Hepatic stellate cell (primary cell): ENCODE results near the gene ACTL6A.
"Not testable (repeated sequence)": the region's sequence is repeated elsewhere in the genome, so short reads cannot be mapped to it uniquely, and the experiment has no call there.

ENCODE experiments used
- DNase-seq: peaks from one replicate; pipeline ENCODE4 v3.0.0; 2011; ENCODE audit warnings: low spot score

Gene ACTL6A

DNA sequence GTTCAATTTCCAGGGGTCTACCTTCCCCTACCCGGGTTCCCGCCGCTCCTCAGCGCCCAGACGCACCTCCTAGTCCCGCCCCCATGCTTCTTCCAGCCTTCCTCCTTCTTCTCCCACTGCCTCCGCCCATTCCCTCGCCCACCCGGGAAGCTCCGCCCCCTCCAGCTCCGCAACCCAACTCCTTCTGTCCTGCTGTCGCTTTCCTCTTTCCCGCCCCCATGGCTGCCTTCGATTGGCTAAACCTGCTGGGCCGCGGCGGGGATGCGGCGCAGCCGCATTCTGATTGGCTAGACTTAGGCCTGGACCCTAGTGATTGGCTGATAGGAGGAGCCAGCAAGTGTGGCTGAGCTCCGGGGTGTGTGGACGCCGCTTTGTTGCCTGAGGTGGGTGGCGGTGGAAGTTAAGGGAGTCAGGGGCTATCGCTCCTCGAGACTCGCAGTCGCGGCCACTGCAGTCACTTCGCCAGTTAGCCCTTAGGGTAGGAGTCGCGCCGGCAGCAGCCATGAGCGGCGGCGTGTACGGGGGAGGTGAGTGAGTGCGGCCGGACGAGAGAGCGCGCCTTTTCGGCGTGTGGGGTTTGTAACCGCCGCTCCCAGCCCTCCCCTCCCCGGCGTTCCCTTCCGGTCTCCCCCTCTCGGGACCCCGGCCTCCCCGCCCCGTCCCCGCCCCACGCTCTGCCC, at the start of gene ACTL6A:
TSS of gene ACTL6A (plus strand) at position 336 of the 680 bp plus-strand sequence. CDS start at position 503, 167 bp downstream.
- DNase-seq = peak; percentile 100

DNA sequence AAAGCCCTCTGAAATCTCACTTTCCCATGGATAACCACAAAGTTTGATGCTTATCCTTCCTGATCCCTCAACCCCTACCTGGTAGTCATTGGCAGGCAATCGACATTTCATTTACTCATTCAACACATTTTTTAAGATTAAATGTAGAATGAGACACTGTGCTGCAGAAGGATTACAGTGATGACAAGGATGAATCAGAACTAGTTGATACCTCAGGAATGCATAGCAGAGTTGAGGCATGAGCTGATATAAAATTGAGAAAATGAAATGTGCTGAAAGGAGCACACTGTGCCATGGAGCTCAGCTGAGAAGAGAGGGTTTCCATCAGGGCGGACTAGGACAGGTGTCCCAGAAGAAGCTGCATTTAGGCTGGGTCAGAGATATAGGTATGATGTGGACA, 48.9 kb upstream of the ACTL6A start:
- peak; percentile 11 for DNase-seq

DNA sequence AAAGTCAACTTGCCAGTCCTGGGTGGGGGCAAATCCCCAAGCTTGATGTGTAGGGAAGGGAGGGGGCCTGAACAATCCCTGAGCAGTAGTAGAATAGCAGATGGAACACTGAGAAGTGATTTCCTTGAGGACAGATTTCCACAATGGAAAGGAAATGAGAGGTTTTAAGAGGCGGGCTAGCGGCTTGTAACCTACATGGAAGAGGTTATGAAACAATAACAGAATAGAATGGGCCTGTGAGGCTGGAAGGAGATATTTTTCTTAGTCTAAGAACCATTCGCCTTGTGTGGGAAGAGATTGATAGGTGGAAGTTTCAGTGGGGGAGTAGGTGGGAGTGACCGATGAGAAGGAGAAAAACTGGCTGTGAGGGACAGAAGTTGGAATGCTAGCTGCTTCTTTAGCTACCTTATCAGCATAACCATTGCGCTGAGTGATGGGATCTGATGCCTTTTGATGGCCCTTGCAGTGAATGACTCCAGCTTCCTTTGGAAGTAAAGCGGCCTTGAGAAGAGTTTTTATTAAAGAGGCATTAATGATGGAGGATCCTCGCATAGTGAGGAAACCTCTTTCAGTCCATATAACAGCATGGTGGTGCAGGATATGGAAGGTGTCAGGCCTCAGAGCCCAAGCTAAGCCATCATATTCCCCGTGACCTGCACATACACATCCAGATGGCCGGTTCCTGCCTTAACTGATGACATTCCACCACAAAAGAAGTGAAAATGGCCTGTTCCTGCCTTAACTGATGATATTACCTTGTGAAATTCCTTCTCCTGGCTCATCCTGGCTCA, 46.1 kb upstream of the ACTL6A start:
- DNase-seq = not testable (repeated sequence)

DNA sequence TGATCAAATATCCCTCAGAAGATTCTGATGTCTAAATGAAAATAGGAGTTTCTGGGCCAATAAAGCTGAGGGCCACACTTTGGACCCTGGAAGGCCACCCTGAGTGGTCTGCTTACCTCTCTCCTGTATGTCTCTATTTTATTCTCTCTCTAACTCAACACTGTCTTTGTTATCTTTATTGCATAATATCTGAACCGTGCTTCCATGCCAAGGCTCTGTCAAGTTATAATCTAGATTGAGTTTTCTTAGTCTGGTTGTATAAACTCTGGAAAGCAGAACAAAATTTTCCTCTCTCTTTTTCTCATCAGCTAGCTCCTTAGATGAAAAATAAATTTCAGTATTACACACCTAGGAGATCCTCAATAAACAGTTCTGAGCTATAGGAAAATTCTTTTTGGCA, 36.2 kb upstream of the ACTL6A start:
- no peak for DNase-seq

DNA sequence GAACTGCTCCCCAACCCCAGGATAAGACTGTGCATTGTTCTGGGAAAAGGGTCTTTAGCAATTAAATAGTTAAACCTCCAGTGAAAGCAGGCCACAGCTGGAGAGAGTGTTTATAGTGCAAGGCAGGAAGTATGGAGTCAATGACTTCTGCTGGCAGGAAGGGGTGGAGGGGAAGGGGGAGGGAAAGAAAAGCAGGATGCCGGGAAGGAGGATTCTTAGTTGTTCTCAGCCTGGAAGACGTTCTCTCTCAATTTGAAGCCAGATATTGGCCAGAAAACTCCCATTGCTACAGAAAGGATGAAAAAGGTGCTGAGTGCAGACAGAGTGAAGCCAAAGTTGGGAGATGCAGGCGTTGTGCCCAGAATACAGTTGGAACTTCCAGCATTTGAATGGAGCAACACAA, 35.7 kb upstream of the ACTL6A start:
- DNase-seq = peak; percentile 60

DNA sequence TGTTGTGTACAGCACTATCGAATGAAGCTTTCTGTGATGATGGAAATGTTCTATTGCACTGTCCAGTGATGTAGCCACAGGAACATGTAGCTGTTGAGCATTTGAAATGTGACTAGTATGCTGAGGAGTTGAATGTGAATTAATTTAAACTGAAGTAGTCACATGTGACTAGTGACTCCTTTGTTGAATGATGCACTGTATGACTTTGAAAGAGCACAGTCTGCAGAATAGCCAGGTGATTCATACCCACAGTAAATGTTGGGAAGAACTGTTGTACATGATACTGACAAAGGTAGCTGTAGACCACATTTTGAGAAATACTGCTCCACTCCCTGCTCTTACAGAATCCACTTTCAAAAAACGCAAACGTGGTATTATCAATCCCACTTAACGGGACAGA, 34.0 kb upstream of the ACTL6A start:
- DNase-seq = no peak

DNA sequence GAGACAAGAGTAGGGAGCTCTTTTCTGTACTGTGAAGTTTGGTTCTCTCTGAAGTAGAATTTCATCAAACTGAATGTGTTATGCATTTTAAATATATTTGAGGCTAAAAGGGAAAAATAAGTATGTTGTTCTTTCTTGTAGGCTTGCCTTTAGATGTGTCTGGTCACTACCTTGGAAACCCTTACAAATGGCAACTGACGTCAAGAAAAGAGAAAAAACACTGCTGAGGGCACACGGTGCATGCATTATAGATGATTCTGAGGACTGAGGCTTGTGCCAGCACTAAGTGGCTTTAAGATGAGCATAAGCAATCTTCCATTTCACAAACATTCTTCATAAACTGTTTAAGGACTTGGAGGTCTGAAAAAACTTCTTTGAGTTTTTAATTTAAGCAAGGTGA, 31.1 kb upstream of the ACTL6A start:
- no peak for DNase-seq

DNA sequence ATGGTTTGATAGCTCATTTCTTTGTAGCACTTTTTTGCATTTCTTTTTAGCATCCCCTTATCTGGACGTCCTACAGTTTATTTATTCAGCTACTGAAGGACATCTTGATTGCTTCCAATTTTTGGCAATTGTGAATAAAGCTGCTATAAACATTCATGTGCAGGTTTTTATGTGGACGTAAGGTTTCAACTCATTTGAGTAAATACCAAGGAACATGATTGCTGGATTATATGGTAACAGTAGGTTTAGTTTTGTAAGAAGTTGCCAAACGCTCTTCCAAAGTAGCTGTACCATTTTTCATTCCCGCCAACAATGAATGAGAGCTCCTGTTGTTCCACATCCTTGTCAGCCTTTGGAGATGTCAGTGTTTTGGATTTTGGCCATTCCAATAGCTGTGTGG, 29.5 kb upstream of the ACTL6A start:
- no peak for DNase-seq

DNA sequence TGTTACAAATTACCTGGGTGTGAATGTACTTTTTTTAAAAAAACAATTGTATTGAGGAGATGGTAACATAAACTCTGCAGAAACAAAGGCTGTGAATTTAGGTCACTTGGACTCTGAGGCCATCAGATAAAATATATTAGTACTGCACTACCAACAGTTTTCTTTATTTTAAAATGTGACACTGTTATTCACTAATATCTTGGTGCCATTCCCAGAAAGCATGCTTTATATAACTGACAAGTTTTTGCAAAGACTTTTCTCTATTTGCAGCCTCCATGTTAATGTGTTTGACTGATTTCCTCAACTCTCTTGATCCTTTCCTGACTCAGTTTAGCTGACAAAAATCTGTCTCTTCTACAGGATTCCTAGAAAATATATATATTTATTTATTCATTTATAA, 26.5 kb upstream of the ACTL6A start:
- no peak for DNase-seq

DNA sequence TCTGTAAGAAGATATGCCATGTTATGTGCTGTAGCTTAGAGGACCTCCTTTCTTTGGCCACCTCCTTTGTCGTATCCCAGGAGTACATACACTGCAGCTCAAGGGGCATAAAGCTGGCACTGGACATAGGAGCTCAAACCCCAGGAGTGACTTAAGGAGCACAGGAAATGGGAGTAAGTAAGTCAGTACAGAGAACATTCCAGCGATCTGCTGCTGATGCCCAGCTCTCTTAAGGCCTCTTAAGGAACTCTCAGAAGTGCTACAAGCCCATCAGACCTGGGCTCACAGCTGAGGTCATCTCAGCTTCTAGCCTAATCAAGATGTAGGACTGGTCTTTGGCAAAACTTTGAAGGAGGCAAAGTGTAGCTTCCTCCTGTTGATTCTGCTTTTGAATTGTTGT, 21.6 kb upstream of the ACTL6A start:
- DNase-seq = no peak

DNA sequence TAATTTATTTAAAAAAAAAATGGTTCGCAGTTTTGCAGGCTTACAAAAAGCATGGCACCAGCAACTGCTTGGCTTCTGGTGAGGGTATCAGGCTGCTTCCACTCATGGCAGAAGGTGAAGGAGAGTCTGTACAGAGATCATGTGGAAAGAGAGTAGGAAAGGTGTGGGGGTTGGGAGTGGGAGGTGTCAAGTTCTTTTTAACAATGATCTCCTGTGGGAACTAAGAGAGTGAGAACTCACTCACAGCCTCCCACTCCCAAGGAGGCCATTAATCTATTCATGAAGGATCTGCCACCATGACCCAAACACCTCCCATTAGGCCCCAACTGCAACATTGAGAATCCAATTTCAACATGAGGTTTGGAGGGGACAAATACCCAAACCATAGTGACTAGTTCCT, 21.1 kb upstream of the ACTL6A start:
- no peak for DNase-seq

DNA sequence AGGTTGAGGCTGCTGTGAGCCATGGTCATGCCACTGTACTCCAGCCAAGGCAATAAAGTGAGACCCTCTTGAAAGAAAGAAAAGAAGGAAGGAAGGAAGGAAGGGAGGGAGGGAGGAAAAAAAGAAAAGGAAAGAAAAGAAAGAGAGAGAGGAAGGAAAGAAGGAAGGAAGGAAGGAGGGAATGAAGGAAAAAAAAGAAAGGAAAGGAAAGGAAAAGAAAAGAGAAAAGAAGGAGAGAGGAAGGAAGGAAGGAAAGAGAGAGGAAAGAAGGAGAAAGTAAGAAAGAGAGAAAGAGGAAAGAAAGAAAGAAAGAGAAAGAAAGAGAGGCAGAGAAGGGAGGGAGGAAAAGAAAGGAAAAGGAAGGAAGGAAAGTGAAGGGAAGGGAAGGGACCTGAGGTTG, 20.4 kb upstream of the ACTL6A start:
- DNase-seq = no peak

DNA sequence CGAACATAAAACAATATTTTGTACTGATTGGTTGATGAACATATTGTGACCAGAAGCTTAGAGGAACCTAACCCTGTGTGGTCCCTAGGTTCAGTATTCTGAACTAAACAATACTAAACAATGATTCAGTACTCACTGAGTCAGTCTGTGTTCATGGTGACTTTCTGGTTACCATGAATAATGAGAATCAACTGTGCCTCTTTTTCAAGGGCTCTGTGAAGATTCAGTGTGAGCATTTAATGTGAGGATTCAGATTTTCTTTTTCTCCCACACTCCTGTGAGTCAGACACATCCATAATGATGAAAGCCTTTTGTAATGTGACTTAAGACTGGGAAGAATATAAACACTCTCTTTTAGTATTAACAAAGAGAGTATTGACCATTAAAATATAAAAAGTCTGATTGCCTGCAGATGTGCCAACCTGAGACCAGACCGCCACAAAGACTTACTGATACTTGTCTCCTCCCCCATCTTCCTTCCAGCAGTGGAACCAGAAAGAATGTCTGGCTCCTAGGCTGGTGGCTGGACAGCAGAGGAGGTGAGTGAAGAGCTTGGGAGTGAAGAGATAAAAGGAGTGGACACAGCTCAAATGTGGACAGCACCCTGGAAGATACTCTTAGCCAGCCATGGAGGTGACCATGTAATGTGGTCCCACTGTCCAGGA, 17.6 kb upstream of the ACTL6A start:
- DNase-seq = no peak

DNA sequence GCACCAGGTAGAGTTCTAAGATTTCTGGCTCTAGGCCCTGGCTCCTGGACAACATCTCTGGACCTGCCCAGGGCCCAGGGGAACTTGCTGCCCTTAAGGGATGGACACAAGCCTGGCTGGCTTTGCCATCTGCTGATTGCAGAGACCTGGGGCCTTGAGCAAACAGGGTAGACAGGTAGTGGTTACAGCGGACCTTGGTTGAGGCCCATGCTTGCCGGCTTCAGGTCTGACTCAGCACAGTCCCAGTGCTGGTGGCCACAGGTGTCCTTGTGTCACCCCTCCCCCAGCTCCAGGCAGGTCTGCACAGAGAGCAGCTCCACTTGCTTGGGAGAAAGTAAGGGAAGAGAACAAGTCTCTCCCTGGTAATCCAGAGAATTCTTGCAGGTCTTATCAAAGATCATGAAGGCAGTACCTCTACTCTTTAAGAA, 15.9 kb upstream of the ACTL6A start:
- no peak for DNase-seq

DNA sequence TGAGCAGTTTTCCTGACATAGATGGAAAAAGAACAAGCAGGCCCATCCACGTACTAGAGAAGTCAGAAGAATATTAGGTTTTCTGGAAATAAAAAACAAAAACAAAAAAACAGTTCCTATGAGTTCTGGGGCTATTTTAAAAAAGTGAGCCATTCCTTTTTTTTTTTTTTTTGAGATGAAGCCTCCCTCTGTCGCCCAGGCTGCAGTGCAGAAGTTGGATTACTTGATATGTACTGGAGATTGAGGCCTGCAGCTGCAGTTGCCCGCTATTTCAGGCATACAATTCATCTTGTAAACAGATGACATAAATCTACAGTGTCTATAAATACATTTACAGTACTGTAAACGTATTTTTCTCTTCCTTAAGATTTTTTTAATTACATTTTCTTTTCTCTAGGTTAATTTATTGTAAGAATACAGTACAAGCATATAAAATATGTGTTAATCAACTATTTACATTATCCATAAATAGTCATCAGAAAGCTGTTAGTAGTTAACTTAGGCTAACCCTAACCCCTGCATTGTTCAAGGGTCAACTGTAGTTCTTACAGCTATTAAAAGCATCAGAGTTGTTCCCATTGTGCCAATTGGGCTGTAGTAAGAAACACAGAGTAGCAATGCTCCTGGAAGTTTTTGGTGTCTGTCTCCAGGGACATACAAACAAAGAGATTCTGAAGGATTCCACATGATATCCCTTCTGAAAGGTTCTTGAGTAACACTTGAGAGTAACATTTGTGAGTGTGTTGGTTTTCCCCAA, 11.2 kb upstream of the ACTL6A start:
- no peak for DNase-seq

DNA sequence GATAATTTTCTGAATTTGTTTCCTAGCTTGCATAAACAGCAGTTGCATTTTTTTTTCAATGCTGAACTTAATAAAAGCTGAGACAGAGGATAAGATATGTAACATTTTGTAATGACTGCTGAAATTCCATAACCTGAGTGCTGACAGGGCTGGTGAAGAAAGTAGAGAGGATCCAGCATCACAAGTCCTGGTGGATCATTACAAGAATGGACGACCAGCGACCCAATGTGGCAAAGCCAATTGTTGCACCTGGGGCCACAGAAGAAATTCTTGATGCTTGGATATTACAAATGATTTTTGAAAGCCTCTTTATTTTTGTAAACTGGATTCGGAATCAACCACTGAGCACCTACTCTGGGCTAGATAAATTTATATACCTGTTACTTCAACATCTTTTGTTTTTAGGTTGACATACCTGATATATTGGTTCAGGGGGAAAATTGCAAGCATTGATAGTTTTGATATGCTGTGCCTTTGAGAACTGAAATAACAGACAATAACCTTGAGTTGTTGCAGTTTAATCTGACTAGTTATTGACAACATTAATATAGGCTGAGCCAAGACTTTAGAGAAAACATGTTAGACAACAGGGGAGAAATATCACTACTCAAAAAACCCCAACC, 3.9 kb upstream of the ACTL6A start:
- peak; percentile 75 for DNase-seq

DNA sequence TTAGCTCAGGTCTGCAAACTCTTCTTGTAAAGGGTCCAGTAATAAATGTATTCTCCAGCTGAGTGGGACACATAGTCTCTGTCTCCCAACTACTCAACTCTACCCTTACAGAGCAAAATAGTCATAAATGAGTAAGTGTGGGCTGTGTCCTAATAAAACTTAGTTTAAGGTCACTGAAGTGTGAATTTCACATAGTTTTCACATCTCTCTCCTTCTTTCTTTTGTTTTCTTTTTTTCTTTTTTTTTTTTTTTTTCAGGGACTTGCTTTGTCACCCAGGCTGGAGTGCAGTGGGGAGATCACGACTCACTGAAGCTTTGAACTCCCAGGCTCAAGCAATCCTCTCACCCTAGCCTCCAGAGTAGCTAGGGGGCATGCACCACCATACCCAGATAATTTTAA, 1.9 kb upstream of the ACTL6A start:
- DNase-seq = no peak

DNA sequence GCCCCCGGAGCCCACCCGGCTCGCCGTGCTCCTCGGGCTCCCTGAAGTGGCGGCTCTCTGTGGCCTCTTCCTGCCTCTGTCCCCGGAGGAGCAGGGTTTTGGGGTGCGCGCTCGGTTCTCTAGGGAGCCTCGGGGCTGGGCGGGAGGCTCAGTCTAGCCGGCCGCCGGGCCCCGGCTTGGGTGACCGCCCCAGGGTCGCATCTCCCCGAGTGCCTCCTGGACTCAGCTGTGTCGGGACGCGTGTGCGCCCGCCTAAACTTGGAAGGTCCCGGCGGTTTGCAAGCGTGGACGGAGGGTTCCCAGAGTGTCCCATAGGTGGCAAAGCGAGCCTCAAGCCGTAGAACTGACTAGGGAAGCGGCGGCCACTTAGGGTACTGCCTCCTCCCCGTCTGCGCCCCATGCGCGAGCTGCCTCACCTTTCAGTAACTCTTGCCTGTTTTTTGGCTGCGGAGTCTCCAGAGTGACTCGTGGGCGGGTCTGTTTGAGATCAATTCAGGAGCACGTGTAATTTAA, 601 bp downstream of the ACTL6A start:
- DNase-seq = peak; percentile 77

DNA sequence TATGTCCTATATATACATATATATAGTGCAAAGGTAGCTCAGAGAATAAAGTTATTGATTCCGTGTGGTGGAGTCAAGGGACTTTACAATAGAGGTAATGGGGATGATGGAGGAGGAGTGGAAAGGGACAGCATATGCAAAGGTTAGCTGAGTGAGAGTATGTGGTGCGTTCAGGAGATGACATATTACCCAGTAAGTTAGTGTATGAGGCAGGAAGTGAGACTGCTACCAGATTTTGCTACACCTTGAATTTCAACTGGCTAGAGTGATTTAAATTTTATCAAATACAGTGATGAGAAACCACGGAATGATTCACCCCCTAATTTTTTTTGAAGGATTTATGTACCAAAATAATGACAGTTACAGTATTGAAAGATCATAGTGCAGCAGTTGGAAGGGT, 2.8 kb downstream of the ACTL6A start:
- no peak for DNase-seq

DNA sequence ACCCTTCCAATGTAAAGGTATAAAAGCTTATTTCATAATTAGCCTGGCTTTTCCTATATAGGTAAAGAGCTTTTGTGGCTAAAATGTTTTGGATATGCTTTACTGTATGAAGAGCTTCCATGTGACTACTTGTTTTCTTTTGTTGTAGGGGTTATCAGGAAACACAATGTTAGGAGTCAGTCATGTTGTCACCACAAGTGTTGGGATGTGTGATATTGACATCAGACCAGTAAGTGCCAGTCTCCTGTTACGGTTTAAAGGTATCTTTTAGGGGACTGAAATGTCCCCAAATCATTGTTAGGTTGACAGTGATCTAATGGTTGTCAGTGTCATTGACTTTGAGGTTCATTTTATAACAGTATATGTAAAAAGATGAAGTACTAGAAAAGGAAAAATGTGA, 18.3 kb downstream of the ACTL6A start:
- no peak for DNase-seq

DNA sequence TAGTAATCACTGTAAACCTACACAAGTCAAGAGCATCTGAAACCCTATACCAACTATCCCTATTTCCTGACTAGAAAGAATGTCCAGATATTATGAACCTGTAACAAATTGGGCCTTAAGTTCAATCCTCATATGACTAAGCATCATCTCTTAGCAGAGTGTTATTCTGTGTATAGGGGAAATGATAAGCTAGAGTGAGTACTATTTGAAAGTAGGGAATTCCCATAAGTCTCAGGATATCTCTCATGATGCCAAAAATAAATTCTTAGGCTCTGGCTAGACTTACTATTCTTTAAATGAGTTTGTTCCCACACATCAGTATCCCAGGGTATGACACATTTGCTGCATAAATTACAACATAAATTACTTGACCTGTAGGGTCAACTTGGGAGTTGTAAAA, 26.4 kb downstream of the ACTL6A start:
- peak; percentile 4 for DNase-seq

DNA sequence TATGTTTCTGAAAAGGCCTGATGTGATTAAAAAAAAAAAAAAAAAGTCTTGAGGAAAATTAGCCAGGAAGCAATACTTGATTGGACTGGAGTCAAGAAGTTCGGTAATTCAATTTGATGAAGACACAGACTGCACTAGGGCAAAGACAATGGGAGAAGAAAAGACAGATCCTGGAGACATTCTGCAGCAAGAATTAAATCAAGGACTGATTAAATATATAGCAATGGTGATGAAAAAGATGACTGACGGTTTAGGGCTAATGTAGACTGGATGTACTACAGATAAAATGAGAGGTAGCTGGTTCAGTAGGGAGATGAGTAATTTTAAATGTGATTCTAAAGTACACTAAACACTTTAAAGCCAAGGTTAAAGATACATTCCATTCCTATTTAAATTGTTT, 27.9 kb downstream of the ACTL6A start:
- DNase-seq = no peak
